Neural cell (in vitro differentiated cells): ENCODE results near the gene ARHGAP30. TPM values are rescaled to one million over a fixed set of nuclear protein-coding genes. Genes with fewer than 3 reads are reported as not detected.

Source experiments
- H2AFZ ChIP-seq: fragments of 200-600, 300-800 bp; sonication (generic), shearing (Covaris generic); 2 replicates; pipeline ENCODE4 v1.6.0; 2014; ENCODE audit warnings: low read depth, mild to moderate bottlenecking, antibody characterized with exemption, low read length, moderate library complexity
- H3F3A ChIP-seq: fragments of 200-600 bp; shearing (Covaris generic); 2 replicates; pipeline ENCODE4 v1.6.1; 2016; ENCODE audit warnings: mild to moderate bottlenecking, moderate library complexity, mixed read lengths, antibody characterized with exemption, low read length; ENCODE audit not compliant: insufficient read depth, poor library complexity, severe bottlenecking
- H3K27ac ChIP-seq: fragments of 200-600, 300-800 bp; sonication (generic), shearing (Covaris generic); 2 replicates; pipeline ENCODE4 v1.5.1; 2014; ENCODE audit warnings: mild to moderate bottlenecking, low read length, moderate library complexity
- H3K27me3 ChIP-seq: fragments of 300-800, 200-600 bp; sonication (generic), shearing (Covaris generic); 2 replicates; pipeline ENCODE4 v1.6.0; 2014; ENCODE audit warnings: mild to moderate bottlenecking, low read depth, low read length, moderate library complexity; ENCODE audit not compliant: insufficient read depth
- H3K36me3 ChIP-seq: fragments of 300-800, 200-600 bp; sonication (generic), shearing (Covaris generic); 2 replicates; pipeline ENCODE4 v1.5.1; 2014; ENCODE audit warnings: mild to moderate bottlenecking, antibody characterized with exemption, low read length, moderate library complexity; ENCODE audit not compliant: insufficient read depth
- H3K4me2 ChIP-seq: fragments of 300-800, 200-600 bp; sonication (generic), shearing (Covaris generic); 2 replicates; pipeline ENCODE4 v1.6.0; 2014; ENCODE audit warnings: mild to moderate bottlenecking, low read length
- H3K4me3 ChIP-seq: fragments of 300-800, 200-600 bp; sonication (generic), shearing (Covaris generic); 2 replicates; pipeline ENCODE4 v1.5.1; 2014; ENCODE audit warnings: mild to moderate bottlenecking, low read length, moderate library complexity
- H3K79me2 ChIP-seq: fragments of 200-600 bp; shearing (Covaris generic); replicated peaks from 2 replicates; pipeline ENCODE4 v1.6.0; 2014; ENCODE audit warnings: mild to moderate bottlenecking, low read length, moderate library complexity; ENCODE audit not compliant: insufficient read depth
- H3K9ac ChIP-seq: fragments of 300-800, 200-600 bp; sonication (generic), shearing (Covaris generic); 2 replicates; pipeline ENCODE4 v1.6.1; 2016; ENCODE audit warnings: mild to moderate bottlenecking, low read length, mixed read lengths
- H3K9me2 ChIP-seq: fragments of 200-600 bp; shearing (Covaris generic); 2 replicates; pipeline ENCODE4 v1.6.1; 2016; ENCODE audit warnings: mild to moderate bottlenecking, low read length, mixed read lengths; ENCODE audit not compliant: insufficient read depth
- H3K9me3 ChIP-seq: fragments of 200-600, 300-800 bp; sonication (generic), shearing (Covaris generic); 2 replicates; pipeline ENCODE4 v1.6.1; 2016; ENCODE audit warnings: mild to moderate bottlenecking, mixed run types, low read length, moderate library complexity, mixed read lengths
- H4K20me1 ChIP-seq: fragments of 200-600 bp; shearing (Covaris generic); 2 replicates; pipeline ENCODE4 v1.6.1; 2016; ENCODE audit warnings: mild to moderate bottlenecking, mixed run types; ENCODE audit not compliant: insufficient read depth
- EP300 ChIP-seq: fragments of 450-650 bp; conservative IDR thresholded peaks from 2 replicates; pipeline ENCODE4 v1.6.1; 2014; ENCODE audit warnings: antibody characterized with exemption, mild to moderate bottlenecking, moderate library complexity; ENCODE audit not compliant: poor library complexity, severe bottlenecking
- EZH2 ChIP-seq: fragments of 200-600, 300-800 bp; shearing (Covaris generic), sonication (generic); IDR thresholded peaks from 2 replicates; pipeline ENCODE4 v1.6.1; 2014; ENCODE audit warnings: antibody characterized with exemption, low read length, borderline replicate concordance, mild to moderate bottlenecking; ENCODE audit not compliant: insufficient read depth, poor library complexity, severe bottlenecking
- MXI1 ChIP-seq: fragments of 450-650 bp; conservative IDR thresholded peaks from 2 replicates; pipeline ENCODE4 v1.6.1; 2014; ENCODE audit warnings: antibody characterized with exemption, mild to moderate bottlenecking; ENCODE audit not compliant: poor library complexity, severe bottlenecking
- RAD21 ChIP-seq: fragments of 450-650 bp; conservative IDR thresholded peaks from 2 replicates; pipeline ENCODE4 v1.6.1; 2014; ENCODE audit warnings: antibody characterized with exemption, mild to moderate bottlenecking, moderate library complexity
- SMC3 ChIP-seq: fragments of 450-650 bp; conservative IDR thresholded peaks from 2 replicates; pipeline ENCODE4 v1.6.1; 2014; ENCODE audit warnings: antibody characterized with exemption, mild to moderate bottlenecking, moderate library complexity; ENCODE audit not compliant: poor library complexity
- TAF1 ChIP-seq: IDR thresholded peaks from 2 replicates; pipeline ENCODE4 v1.6.1; 2012; ENCODE audit warnings: low read depth
- polyA plus RNA-seq: library from polyadenylated mRNA; depleted of rRNA; stranded (reverse); fragments of >200 nt; gene quantifications from 2 replicates; pipeline ENCODE4 v1.2.3, GENCODE V29; 2014
- TF ChIP-seq, protein P1 (sequence below): fragments of 450-650 bp; IDR thresholded peaks from 2 replicates; pipeline ENCODE4 v1.5.1; 2014; ENCODE audit warnings: antibody characterized with exemption, mild to moderate bottlenecking, moderate library complexity; ENCODE audit not compliant: poor library complexity, severe bottlenecking
- TF ChIP-seq, protein P2 (sequence below): IDR thresholded peaks from 2 replicates; pipeline ENCODE4 v1.6.1; 2012; ENCODE audit warnings: borderline replicate concordance

The ARHGAP30 gene
- polyA plus RNA-seq, 1 donor from 2014 or later: not detected

DNA sequence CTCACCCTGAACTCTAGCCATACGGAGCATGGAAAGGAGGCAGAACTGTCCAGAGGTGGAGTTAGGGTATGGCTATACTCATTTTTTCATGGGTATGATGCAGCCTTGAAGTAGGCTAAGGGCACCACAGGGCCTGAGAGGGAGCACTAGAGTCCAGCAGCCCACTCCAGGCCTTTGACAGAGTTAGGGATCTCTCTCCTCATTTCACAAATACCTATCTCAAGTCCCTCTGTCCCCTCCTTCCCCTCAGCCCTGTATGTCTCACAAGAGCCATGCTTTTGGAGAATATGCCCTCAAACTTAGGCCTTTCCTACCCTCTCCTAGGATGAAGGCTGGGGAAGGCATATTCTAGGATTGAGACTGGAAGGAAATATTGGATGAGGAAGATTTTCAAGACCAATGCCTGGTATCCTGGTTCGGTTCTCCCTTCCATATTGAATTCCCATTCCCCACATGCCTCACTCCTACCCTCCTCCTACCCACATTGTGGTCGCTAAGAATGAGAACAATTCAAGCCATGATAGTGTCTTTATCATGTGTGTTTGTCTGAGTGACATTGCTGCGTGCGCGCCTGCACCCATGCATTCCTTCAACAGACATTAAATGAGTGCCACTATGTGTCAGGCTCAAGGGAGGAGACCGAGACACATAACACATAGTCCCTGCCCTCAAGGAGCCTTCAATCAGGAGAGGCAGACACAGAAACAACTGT, 22.3 kb upstream of the ARHGAP30 start:
- H3K27ac ChIP-seq: no peak overlapping the region
- H3K27me3 ChIP-seq: no peaks in the 10 kb centered on the region
- no peak overlapping the region for H3K9ac ChIP-seq
- no peaks in the 10 kb centered on the region for H3K79me2 ChIP-seq
- H3K9me3 ChIP-seq: no peaks in the 10 kb centered on the region
- H3K4me3 ChIP-seq: no peak overlapping the region
- H3K36me3 ChIP-seq: no peaks in the 10 kb centered on the region
- H3F3A ChIP-seq: no peaks in the 10 kb centered on the region
- TF ChIP-seq MXI1 (no peak), EZH2 (no peak), TAF1 (no peak)
- no peaks in the 10 kb centered on the region for H3K9me2 ChIP-seq
- H2AFZ ChIP-seq: no peak overlapping the region
- no peak overlapping the region for H3K4me2 ChIP-seq
- no peaks in the 10 kb centered on the region for H4K20me1 ChIP-seq

DNA sequence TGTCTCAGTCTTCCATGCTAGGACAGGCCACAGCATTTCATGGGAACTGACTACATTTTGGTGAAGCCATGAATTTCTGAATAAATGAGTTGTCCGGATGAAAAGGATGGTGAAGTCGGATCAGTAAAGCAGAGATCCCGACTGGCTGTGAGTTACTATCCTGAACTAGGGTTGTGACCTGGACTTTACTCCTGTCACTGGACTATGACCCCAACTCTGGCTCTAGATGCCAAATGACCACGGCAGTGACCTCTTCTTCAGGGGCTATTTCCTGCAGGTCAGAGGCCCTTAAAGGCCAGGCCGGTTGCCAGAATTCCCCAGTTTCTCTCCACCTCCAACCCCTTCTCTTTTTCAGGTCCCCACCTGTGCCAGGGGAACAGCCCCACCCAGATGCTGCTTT, 21.4 kb upstream of the ARHGAP30 start:
- Histone ChIP-seq H3K9ac (no peak overlapping the region), H3K79me2 (no peaks in the 10 kb centered on the region), H3K4me2 (no peak overlapping the region), H3K9me3 (no peaks in the 10 kb centered on the region), H3F3A (no peaks in the 10 kb centered on the region), H3K9me2 (no peaks in the 10 kb centered on the region), H3K4me3 (no peak overlapping the region), H2AFZ (no peak overlapping the region), H3K36me3 (no peaks in the 10 kb centered on the region), H4K20me1 (no peaks in the 10 kb centered on the region), H3K27ac (no peak overlapping the region), H3K27me3 (no peaks in the 10 kb centered on the region)
- TF ChIP-seq EP300 (no peak), EZH2 (no peak), SMC3 (no peak), RAD21 (no peak), TAF1 (no peak)
- TF ChIP-seq, protein P1, sequence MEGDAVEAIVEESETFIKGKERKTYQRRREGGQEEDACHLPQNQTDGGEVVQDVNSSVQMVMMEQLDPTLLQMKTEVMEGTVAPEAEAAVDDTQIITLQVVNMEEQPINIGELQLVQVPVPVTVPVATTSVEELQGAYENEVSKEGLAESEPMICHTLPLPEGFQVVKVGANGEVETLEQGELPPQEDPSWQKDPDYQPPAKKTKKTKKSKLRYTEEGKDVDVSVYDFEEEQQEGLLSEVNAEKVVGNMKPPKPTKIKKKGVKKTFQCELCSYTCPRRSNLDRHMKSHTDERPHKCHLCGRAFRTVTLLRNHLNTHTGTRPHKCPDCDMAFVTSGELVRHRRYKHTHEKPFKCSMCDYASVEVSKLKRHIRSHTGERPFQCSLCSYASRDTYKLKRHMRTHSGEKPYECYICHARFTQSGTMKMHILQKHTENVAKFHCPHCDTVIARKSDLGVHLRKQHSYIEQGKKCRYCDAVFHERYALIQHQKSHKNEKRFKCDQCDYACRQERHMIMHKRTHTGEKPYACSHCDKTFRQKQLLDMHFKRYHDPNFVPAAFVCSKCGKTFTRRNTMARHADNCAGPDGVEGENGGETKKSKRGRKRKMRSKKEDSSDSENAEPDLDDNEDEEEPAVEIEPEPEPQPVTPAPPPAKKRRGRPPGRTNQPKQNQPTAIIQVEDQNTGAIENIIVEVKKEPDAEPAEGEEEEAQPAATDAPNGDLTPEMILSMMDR: no peak
- TF ChIP-seq, protein P2, sequence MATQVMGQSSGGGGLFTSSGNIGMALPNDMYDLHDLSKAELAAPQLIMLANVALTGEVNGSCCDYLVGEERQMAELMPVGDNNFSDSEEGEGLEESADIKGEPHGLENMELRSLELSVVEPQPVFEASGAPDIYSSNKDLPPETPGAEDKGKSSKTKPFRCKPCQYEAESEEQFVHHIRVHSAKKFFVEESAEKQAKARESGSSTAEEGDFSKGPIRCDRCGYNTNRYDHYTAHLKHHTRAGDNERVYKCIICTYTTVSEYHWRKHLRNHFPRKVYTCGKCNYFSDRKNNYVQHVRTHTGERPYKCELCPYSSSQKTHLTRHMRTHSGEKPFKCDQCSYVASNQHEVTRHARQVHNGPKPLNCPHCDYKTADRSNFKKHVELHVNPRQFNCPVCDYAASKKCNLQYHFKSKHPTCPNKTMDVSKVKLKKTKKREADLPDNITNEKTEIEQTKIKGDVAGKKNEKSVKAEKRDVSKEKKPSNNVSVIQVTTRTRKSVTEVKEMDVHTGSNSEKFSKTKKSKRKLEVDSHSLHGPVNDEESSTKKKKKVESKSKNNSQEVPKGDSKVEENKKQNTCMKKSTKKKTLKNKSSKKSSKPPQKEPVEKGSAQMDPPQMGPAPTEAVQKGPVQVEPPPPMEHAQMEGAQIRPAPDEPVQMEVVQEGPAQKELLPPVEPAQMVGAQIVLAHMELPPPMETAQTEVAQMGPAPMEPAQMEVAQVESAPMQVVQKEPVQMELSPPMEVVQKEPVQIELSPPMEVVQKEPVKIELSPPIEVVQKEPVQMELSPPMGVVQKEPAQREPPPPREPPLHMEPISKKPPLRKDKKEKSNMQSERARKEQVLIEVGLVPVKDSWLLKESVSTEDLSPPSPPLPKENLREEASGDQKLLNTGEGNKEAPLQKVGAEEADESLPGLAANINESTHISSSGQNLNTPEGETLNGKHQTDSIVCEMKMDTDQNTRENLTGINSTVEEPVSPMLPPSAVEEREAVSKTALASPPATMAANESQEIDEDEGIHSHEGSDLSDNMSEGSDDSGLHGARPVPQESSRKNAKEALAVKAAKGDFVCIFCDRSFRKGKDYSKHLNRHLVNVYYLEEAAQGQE: no peak
